ENCODE data around the gene CIT.

The CIT gene

GRCh38 chr12:119696943-119697342 lies 180.2 kb downstream of the CIT start:
- Mint-ChIP-seq H3K27ac (ENCODE audit: low read depth) (no peak overlapping the region), H3K4me1 (no peaks in the 10 kb centered on the region), H3K27me3 (no peaks in the 10 kb centered on the region), H3K9me3 (no peaks in the 10 kb centered on the region), H3K4me3 (no peak overlapping the region), H3K36me3 (ENCODE audit: insufficient read depth) (no peaks in the 10 kb centered on the region)
- ATAC-seq (replicated peaks; ENCODE audit: extremely low read depth, poor library complexity, severe bottlenecking), result no peak
- DNase-seq (ENCODE audit: low spot score in 2 of 2), result no peak

DNA sequence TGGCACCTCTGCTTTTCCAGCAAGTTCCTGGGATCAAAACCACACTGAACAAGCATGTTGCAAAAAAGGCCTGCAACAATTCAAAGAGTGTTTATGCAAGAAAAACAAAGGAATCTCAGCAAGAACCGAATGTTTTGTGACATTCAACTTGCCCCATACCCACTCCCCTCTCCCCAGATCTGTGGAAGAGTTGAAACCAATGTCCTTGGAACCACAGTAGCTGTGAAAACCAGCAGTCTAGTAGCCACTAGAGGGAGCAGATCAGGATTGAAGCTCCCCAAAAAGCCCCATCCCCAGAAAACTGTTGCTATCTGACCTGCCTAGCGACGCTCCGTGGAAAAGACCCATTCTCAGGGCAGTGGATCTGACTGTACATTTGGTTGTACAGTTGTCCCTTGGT lies 182.1 kb downstream of the CIT start:
- Mint-ChIP-seq H3K27ac (ENCODE audit: low read depth) (no peak overlapping the region), H3K36me3 (ENCODE audit: insufficient read depth) (no peaks in the 10 kb centered on the region), H3K4me3 (no peak overlapping the region), H3K27me3 (no peaks in the 10 kb centered on the region), H3K9me3 (no peaks in the 10 kb centered on the region), H3K4me1 (no peaks in the 10 kb centered on the region)
- ATAC-seq (replicated peaks; ENCODE audit: extremely low read depth, poor library complexity, severe bottlenecking) (no peak), DNase-seq (ENCODE audit: low spot score in 2 of 2) (no peak)

DNA sequence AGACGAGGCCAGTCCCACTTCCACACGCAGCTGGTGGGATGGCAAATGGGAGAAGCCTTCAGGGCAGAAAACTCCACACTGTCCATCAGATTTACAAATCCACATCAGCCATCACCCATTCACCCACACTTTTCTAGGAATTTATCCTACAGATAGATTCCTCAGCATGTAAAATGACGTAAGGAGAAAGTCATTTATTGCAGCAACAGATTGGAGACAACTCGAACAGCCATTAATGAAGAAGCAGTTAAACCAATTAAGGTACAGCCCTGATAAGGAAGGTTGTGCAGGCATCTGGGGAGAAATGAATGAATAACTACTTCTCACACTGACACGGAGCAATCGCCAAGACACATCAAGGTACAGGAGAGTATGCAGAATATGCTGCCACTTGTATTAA lies 183.0 kb downstream of the CIT start:
- no peaks in the 10 kb centered on the region for H3K4me1 Mint-ChIP-seq
- H3K27me3 Mint-ChIP-seq, result no peaks in the 10 kb centered on the region
- no peak overlapping the region for H3K27ac Mint-ChIP-seq (ENCODE audit: low read depth)
- no peaks in the 10 kb centered on the region for H3K9me3 Mint-ChIP-seq
- H3K36me3 Mint-ChIP-seq (ENCODE audit: insufficient read depth), result no peaks in the 10 kb centered on the region
- DNase-seq (ENCODE audit: low spot score in 2 of 2) (no peak), ATAC-seq (replicated peaks; ENCODE audit: extremely low read depth, poor library complexity, severe bottlenecking) (no peak)
- no peak overlapping the region for H3K4me3 Mint-ChIP-seq

- no peaks in the 10 kb centered on the region for H3K4me1 Mint-ChIP-seq
- no peak for ATAC-seq (replicated peaks; ENCODE audit: extremely low read depth, poor library complexity, severe bottlenecking)
- H3K9me3 Mint-ChIP-seq, result no peaks in the 10 kb centered on the region
- no peaks in the 10 kb centered on the region for H3K27me3 Mint-ChIP-seq
- no peak overlapping the region for H3K27ac Mint-ChIP-seq (ENCODE audit: low read depth)
- H3K36me3 Mint-ChIP-seq (ENCODE audit: insufficient read depth), result no peaks in the 10 kb centered on the region
- DNase-seq (ENCODE audit: low spot score in 2 of 2), result no peak
- H3K4me3 Mint-ChIP-seq, result no peak overlapping the region
These were observed 183.6 kb downstream of the CIT start for GRCh38 chr12:119693511-119693910.

DNA sequence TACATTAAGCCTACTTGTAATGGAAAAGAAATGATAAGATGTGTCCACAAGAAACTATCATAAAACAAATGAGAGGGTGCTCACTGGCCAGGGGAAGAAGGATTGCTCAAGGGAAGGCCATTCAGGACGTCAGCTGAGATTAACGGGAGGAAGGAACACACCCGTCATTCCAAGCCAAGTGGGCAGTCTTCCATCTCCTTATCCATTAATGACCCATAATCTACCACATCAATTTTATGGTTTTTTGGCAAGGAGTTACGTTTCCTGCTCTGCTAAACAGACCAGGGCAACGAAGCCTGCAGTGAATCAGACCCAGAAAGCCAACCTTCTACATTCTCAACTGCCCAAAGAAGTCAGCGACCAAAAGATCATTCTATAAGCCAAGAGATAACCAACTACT lies 184.1 kb downstream of the CIT start:
- DNase-seq (ENCODE audit: low spot score in 2 of 2) (no peak), ATAC-seq (replicated peaks; ENCODE audit: extremely low read depth, poor library complexity, severe bottlenecking) (no peak)
- H3K9me3 Mint-ChIP-seq, result no peaks in the 10 kb centered on the region
- no peaks in the 10 kb centered on the region for H3K27me3 Mint-ChIP-seq
- H3K36me3 Mint-ChIP-seq (ENCODE audit: insufficient read depth), result no peaks in the 10 kb centered on the region
- H3K4me1 Mint-ChIP-seq, result no peaks in the 10 kb centered on the region
- H3K27ac Mint-ChIP-seq (ENCODE audit: low read depth), result no peak overlapping the region
- H3K4me3 Mint-ChIP-seq, result no peak overlapping the region

GRCh38 chr12:119692410-119692809 lies 184.7 kb downstream of the CIT start:
- no peaks in the 10 kb centered on the region for H3K9me3 Mint-ChIP-seq
- ATAC-seq (replicated peaks; ENCODE audit: extremely low read depth, poor library complexity, severe bottlenecking), result no peak
- H3K27me3 Mint-ChIP-seq, result no peaks in the 10 kb centered on the region
- no peak for DNase-seq (ENCODE audit: low spot score in 2 of 2)
- H3K36me3 Mint-ChIP-seq (ENCODE audit: insufficient read depth), result no peaks in the 10 kb centered on the region
- no peak overlapping the region for H3K27ac Mint-ChIP-seq (ENCODE audit: low read depth)
- H3K4me1 Mint-ChIP-seq, result no peaks in the 10 kb centered on the region
- H3K4me3 Mint-ChIP-seq, result no peak overlapping the region

DNA sequence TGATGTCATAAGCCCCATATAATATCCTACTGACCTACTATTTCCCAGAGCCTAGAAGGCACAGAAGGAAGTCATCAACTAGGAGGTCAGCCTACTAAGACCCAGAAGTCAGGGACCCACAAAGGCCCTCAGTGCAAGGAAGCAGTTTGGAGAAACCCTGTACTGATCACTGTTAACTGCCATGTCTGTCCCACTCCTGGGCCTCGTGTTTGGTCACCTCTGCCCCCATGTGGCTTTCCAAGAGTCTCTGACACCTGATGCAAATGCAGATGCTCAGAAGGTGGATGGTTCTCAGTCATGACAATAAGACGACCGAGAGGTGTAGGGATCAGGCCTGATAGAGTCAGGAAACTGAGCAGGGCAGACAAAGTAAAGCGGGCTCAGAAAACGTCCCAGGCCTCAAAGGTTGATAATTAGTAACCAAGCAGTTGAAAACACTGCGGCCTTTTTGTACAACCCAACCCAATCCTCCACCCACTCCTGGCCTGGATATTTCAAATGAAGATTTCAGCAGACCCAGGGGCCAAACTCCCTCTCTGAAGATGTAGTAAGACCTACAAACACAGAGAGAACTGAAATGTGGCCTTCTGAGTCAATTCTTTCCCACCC lies 185.8 kb downstream of the CIT start:
- ATAC-seq (replicated peaks; ENCODE audit: extremely low read depth, poor library complexity, severe bottlenecking) (no peak), DNase-seq (ENCODE audit: low spot score in 2 of 2) (no peak)
- Mint-ChIP-seq H3K36me3 (ENCODE audit: insufficient read depth) (no peaks in the 10 kb centered on the region), H3K4me3 (no peak overlapping the region), H3K27me3 (no peaks in the 10 kb centered on the region), H3K27ac (ENCODE audit: low read depth) (no peak overlapping the region), H3K4me1 (no peaks in the 10 kb centered on the region), H3K9me3 (no peaks in the 10 kb centered on the region)

DNA sequence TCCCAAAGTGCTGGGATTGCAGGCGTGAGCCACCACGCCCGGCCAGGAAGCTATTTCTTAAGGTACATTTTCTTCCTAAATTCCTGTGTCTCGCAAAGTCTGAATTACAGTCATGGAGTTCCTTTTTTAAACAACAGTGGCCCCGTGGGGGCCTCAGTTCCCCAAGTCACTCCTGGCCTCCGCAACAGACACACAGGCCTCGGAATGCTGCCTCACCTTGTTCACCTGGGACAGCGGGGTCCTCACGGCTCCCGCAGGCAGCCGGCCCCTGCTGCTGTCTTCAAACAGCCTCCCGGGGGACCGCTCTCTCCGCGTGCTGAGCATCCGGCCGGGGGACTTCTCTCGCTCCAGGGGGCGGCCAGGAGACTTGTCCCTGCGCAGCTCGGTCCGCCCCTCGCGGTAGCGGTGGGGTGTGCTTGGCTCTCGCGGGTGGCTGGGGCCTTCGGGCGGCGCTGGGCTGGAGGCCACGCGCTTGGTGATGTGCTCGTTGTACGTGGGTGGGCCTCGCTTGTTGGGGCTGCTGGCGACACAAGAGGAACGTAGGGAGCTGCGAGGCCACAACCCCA lies 187.1 kb downstream of the CIT start:
- ATAC-seq (replicated peaks; ENCODE audit: extremely low read depth, poor library complexity, severe bottlenecking), result no peak
- H3K27me3 Mint-ChIP-seq, result no peaks in the 10 kb centered on the region
- H3K36me3 Mint-ChIP-seq (ENCODE audit: insufficient read depth), result no peaks in the 10 kb centered on the region
- no peaks in the 10 kb centered on the region for H3K4me1 Mint-ChIP-seq
- peak overlapping the region; percentile 16 for H3K27ac Mint-ChIP-seq (ENCODE audit: low read depth)
- no peak for DNase-seq (ENCODE audit: low spot score in 2 of 2)
- no peaks in the 10 kb centered on the region for H3K9me3 Mint-ChIP-seq
- H3K4me3 Mint-ChIP-seq, result no peak overlapping the region

DNA sequence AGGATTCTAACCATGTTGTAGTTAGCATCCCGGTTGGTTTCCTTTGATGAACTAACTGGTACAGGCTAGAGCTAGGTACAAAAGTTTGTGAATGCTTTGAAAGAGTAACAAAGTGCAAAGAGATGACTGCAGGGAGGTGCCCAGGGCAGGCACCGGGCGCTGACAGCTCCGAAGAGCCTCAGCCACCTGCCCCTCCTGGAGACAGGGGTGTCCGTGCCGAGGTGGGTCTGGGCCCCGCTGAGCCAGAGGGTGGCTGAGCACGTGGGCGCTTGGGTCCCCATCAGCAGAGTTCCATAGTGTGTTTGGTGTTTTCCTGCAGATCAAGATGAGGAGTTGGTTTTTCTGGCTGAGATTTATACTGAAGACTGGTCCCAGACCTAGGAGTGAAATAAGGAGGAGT lies 189.2 kb downstream of the CIT start:
- Mint-ChIP-seq H3K9me3 (no peaks in the 10 kb centered on the region), H3K4me3 (no peak overlapping the region), H3K36me3 (ENCODE audit: insufficient read depth) (no peaks in the 10 kb centered on the region), H3K4me1 (no peaks in the 10 kb centered on the region), H3K27me3 (no peaks in the 10 kb centered on the region), H3K27ac (ENCODE audit: low read depth) (no peak overlapping the region)
- no peak for DNase-seq (ENCODE audit: low spot score in 2 of 2)
- no peak for ATAC-seq (replicated peaks; ENCODE audit: extremely low read depth, poor library complexity, severe bottlenecking)

- no peak for ATAC-seq (replicated peaks; ENCODE audit: extremely low read depth, poor library complexity, severe bottlenecking)
- no peak for DNase-seq (ENCODE audit: low spot score in 2 of 2)
- Mint-ChIP-seq H3K27me3 (no peaks in the 10 kb centered on the region), H3K36me3 (ENCODE audit: insufficient read depth) (no peaks in the 10 kb centered on the region), H3K9me3 (no peaks in the 10 kb centered on the region), H3K4me1 (no peaks in the 10 kb centered on the region), H3K4me3 (no peak overlapping the region), H3K27ac (ENCODE audit: low read depth) (no peak overlapping the region)
These were observed 189.7 kb downstream of the CIT start for GRCh38 chr12:119687406-119687805.

- Mint-ChIP-seq H3K36me3 (ENCODE audit: insufficient read depth) (no peaks in the 10 kb centered on the region), H3K4me1 (no peaks in the 10 kb centered on the region), H3K9me3 (no peaks in the 10 kb centered on the region), H3K4me3 (no peak overlapping the region), H3K27ac (ENCODE audit: low read depth) (no peak overlapping the region), H3K27me3 (no peaks in the 10 kb centered on the region)
- DNase-seq (ENCODE audit: low spot score in 2 of 2) (no peak), ATAC-seq (replicated peaks; ENCODE audit: extremely low read depth, poor library complexity, severe bottlenecking) (no peak)
These were observed 190.3 kb downstream of the CIT start for GRCh38 chr12:119686776-119687175.

DNA sequence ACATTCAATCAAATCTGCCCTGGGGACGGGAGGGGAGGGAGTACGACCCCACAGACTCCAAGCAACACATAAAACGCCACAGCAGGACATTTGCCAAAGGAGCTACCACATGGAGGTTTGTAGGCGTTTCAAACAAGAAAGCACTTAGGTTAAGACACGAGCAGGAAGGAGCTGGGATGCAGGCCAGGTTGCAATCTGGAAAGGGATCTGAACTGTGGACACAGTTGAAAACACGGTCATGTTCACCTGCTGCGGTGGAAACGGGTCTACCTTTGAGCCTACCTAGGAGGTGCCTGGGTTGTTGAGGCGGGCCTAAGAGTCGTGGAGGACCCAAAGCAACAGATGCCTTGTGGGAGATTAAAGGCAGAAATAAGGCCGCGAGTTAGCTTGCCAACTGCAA lies 190.8 kb downstream of the CIT start:
- Mint-ChIP-seq H3K4me1 (no peaks in the 10 kb centered on the region), H3K36me3 (ENCODE audit: insufficient read depth) (no peaks in the 10 kb centered on the region), H3K4me3 (no peak overlapping the region), H3K27me3 (no peaks in the 10 kb centered on the region), H3K27ac (ENCODE audit: low read depth) (no peak overlapping the region), H3K9me3 (no peaks in the 10 kb centered on the region)
- no peak for ATAC-seq (replicated peaks; ENCODE audit: extremely low read depth, poor library complexity, severe bottlenecking)
- DNase-seq (ENCODE audit: low spot score in 2 of 2), result no peak

- Mint-ChIP-seq H3K9me3 (no peaks in the 10 kb centered on the region), H3K4me1 (no peaks in the 10 kb centered on the region), H3K4me3 (no peak overlapping the region), H3K36me3 (ENCODE audit: insufficient read depth) (peaks cover 3% of the 10 kb centered on the region), H3K27ac (ENCODE audit: low read depth) (no peak overlapping the region), H3K27me3 (no peaks in the 10 kb centered on the region)
- no peak for ATAC-seq (replicated peaks; ENCODE audit: extremely low read depth, poor library complexity, severe bottlenecking)
- DNase-seq (ENCODE audit: low spot score in 2 of 2), result no peak
These were observed 191.7 kb downstream of the CIT start for GRCh38 chr12:119685375-119685774.

All from central memory CD8-positive, alpha-beta T cell (primary cell).